Activated CD4-positive, alpha-beta T cell treated with anti-CD3 and anti-CD28 coated beads, Interleukin-2, amount 50 U/mL, for 1 hour (primary cell): Measurements from ENCODE around the gene MATN4.

Source experiments
- DNase-seq: peaks from one replicate; pipeline ENCODE4 v3.0.0-alpha.2; 2020

MATN4 gene

GRCh38 chr20:45313065-45313695 lies 5.1 kb upstream of the MATN4 start:
- DNase-seq: no peak

DNA sequence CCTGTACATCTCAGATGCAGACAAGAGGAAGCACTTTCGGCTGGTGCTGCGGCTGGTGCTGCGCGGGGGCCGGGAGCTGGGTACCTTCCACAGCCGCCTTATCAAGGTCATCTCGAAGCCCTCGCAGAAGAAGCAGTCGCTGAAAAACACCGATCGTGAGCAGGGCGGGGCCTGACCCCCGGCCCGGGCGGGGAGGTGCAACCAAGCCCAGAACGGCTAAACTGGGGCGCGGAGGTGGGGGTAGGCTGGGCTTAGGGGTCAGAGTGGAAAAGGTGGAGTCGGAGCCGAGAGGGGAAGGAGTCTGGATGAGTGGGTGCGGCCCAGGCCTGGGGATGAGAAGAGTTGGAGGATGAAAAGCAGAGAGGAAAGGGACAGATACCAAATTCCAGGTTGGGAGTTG lies 4.1 kb upstream of the MATN4 start:
- DNase-seq: no peak

DNA sequence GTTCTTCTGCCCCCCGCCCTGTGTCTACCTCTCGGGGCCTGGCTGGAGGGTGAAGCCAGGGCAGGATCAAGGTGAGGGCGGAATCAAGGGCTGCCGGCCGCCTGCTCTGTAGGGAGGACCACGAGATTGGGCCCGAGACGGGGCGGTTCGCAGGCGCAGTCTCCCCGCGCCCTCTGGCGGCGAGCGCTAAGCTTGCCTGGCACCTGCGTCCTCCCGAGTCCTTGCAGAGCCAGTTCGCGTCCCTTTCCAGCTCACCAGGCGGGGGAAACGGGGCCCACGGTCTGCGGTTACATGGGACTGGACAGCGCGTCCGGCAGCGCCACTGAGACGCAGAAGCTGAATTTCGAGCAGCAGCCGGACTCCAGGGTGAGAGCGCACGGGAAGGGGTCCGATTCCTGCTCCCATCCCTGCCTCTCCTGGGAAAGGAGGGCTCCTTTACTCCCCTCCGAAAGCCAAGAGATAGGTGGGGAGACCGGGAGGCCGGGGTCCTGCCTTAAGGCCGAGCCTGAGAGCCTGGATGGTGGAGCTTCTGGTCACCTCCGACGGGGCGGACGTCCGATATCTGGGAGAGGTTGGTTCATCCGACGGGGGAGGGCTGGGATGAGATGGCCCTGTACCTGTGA lies 3.6 kb upstream of the MATN4 start:
- peak; percentile 51 for DNase-seq

GRCh38 chr20:45309075-45309474 lies 976 bp upstream of the MATN4 start:
- DNase-seq: no peak

DNA sequence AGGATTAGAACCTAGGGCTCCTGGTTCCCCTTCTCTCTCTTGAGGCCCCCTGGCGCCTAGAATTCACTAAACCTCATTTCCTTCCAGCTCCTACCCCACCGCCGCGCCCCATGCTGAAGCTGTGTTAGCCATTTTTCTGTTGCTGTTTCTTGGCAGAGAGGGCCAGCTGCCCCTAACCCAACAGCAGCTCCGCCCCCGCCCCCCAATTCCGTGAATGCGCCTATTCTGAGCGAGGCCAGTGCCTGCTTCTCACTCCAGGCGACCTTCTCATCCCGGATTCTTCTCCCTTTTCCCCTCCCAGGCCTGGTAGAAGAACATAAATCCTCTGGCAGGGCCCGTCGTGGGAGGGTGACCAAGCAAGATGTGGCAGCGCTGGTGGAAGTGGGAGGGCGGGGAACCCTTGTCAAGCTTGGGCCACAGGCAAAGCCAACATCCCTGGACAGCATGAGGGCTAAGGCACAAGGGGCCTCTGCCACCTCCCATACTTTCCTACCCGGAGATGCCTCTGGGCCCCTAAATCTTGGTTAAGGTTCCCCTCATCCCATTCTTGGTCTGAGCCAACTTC lies 941 bp downstream of the MATN4 start:
- no peak for DNase-seq

DNA sequence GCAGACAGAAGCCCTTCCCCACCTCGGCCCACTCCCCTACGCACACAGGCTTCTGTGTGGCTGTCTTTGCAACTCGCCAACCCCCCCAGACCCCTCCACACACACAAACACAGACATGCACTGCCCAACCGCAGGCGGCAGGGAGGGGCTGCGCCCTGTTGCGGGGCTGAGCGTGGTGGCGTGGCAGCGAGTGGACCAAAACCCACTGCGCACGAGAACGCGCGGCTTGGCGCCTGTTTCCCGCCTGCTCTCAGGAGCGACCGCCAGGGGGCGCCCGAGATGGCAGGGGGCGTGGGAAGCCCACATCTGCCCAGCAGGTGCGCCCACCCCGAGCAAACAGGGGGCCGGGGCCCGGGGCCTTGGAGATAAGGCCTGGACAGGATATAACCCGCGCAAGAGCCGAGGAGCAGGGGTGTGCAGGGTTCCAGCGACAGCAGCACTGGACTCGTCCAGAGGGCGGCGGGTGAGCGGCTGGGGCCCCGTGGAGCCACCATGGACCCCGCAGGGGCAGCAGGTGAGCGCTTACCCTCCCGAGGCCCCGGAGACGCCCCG lies 1.6 kb downstream of the MATN4 start, which contains the start of gene RBPJL:
Gene RBPJL (plus strand): TSS at position 410 of the 552 bp plus-strand sequence. CDS start 83 bp downstream, at position 493.
- peak; percentile 38 for DNase-seq

DNA sequence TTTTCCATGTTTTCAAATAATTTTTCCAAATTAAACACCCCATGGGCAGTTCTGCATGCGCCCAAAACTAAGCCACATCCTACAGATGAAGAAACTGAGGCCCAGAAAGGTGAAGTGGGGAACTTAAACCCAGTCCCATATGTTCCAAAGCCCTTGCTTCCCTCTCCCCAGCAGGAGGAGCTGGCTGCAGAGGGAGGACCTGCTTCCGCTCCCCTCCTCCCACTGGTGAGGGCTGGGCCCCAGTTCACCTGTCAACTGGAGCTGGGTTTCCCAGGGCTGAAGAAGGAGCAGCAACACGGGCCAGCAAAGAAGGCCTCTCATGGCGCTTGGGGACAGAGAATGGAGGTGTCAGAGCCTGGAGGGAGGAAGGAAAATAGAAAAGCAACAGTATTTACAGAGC lies 2.8 kb downstream of the MATN4 start:
- DNase-seq: no peak

DNA sequence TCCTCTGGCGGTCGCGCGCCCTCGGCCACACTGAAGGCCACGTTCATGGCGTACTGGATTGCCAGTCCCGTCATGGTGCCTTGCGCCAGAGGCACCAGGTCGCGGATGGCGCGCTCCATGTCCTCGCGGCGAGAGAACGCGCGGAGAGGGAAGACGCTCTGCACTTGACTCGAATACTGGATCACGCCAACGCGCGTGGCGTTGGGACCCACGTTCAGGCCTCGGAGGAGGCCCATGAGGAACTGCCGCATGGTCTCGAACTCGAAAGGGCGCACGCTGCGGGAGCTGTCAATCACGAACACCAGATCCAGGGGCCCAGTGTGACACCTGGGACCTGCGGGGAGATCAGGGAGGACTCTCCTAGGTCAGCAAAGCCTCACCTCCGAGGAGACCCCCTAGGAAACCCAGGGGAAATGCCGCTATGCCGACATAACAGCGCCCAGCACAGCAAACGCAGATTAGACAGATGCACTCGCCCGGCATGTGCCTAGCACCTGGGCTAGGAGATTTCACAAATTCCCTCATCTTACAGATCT lies 3.6 kb downstream of the MATN4 start:
- no peak for DNase-seq

- DNase-seq: no peak
Measured at GRCh38 chr20:45303586-45304463, 4.3 kb downstream of the MATN4 start.

- DNase-seq: no peak
Measured at GRCh38 chr20:45301824-45302271, 6.3 kb downstream of the MATN4 start.

DNA sequence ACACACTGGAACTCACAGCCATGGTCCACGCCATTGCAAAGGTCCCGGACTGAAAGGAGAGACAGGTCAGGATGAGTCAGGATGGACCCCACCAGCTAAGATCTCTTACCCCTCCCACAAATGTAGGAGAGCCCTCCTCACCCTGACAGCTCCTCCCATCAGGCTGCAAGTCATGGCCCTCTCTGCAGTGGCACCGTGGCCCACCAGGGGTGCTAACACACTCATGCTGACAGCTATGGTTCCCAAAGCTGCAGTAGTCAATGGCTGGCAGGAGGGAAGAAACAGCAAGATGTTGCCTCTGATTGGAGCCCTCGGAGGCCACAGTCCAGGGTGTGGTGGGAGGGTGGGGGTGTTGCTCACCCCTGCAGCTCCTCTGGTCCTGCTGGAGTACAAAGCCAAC lies 7.1 kb downstream of the MATN4 start:
- DNase-seq: no peak

GRCh38 chr20:45299786-45300185 lies 8.3 kb downstream of the MATN4 start:
- DNase-seq: no peak

- DNase-seq: no peak
Measured at GRCh38 chr20:45297786-45298497, 10.2 kb downstream of the MATN4 start.

DNA sequence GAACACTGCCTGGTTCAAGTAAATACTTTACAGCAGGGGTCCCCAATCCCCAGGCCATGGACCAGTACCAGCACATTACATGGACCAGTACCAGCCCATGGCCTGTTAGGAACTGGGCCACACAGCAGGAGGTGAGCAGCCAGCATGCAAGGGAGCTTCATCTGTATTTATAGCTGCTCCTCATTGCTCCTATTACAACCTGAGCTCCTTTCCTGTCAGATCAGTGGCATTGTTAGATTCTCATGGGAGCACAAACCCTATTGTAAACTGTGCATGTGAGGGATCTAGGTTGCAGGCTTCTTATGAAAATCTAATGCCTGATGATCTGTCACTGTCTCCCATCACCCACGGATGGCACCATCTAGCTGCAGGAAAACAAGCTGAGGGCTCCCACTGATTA lies 13.4 kb downstream of the MATN4 start:
- DNase-seq: no peak

DNA sequence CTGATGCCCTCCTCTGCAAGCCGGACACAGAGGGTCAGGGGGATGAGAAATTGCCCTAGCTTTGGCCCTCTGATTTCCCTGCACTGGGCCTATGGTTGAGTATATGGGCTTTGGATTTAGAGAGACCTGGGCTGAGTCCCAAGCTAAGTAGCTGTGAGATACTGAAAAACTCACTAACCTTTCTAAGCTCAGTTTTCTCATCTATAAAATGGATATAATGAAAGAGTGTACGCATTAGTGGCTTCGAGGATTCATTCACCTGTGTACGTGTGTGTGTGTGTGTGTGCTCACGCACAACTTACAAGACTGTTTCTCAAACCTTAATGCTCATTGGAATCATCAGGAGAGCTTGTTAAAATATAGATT lies 14.1 kb downstream of the MATN4 start:
- DNase-seq: no peak

DNA sequence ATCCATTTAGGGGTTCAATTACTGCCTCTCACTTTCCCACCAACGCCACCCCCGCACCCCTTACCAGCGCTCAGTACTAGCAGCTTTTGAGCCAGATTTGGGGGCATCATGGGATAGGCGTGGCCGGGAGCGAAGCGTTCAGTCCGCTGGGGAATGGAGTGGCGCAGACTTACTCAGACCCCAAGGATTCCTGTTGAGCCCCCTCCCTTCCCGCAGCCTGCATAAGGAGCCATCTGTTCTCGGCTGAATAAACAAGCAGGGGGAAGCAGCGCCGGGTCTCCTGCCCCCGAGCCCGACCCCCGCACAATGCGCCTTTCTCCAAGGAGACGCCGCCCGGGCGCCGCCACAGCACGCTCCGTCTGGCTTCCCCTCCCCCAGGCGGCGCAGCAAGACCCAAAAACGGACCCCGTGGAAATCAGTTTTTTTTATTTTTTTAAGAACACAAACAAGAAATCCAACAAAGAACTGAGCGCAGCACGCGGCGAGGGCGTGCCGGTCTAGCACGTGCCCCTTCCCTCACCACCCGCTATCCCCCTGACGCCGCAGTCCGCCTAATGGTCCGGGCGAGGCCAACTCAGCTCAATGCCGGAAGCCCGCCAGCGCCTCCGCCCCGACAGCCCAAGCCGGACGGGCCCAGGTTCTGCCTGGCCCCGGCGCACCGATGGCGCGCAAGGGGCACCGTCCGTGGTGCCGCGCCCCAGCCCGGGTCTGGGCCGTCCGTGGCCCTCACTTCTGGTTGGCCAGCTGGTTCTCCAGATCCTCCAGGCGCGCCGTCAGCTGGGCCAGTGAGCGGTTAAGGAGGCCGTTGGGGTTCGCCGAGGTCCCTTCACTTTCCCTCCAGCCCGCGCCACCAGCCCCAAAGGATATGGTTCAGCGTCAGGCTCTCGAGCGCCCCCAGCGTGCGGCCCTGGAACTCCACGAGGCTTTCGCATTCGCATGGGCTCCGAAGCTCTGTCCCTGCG lies 14.8 kb downstream of the MATN4 start:
- DNase-seq: peak; percentile 78

GRCh38 chr20:45292343-45292742 lies 15.8 kb downstream of the MATN4 start:
- DNase-seq: no peak

- no peak for DNase-seq
Measured at GRCh38 chr20:45291526-45291925, 16.6 kb downstream of the MATN4 start.

DNA sequence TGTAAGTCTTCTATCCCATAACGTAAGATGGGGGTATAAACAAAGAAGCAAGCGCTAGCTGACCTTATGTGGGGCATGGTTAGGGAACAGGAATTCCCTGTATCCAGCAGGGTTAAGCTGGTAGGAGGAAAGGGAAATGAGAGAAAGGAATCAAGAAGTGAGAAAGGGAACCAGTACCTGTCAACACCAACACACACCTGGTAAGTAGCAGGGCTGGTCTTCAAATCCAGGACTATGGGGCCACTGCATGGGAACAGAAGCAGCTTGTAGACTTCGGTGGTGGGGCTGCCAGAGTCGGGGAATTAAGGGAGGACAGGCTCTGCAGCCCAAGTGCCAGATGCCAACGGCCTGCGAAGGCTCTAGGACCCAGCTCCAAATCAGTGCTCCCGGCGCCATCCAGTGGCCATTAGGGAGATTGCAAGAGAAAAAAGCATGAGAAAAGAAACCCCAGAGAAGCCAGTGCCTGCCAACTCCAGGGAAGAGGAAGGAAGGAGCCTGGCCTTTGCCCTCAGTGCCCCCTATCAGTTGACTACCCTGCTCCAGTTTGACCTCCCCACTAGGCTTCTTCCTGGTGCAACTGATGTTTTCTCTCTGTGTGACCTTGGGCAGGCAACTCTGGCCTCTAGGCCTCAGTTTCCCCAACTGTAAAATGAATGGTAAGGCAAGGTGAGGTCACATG lies 17.3 kb downstream of the MATN4 start:
- DNase-seq: peak; percentile 63

GRCh38 chr20:45289942-45290676 lies 18.0 kb downstream of the MATN4 start:
- DNase-seq: no peak
